SK-N-SH treated with all-trans-retinoic acid at 6 μM for 48 hours (cell line): ENCODE results near the gene SYNRG.
A peak's percentile ranks its signal among the peaks of the same experiment; 100 is the strongest.

Experiments used
- ATAC-seq: fragments of 200-7000 bp; cut with Tn5 transposase; 3 replicates; pipeline ENCODE4 v1.9.1; 2020; ENCODE audit warnings: mild to moderate bottlenecking, moderate library complexity
- ARNTL ChIP-seq: fragments of 450-650 bp; formaldehyde crosslinking; IDR thresholded peaks from 2 replicates; pipeline ENCODE4 v1.5.0; 2020; ENCODE audit warnings: low read depth, mild to moderate bottlenecking, moderate library complexity, borderline replicate concordance
- BACH2 ChIP-seq: fragments of 250-450 bp; sonication (Bioruptor Pico); IDR thresholded peaks from 2 replicates; pipeline ENCODE4 v1.9.0; 2021; ENCODE audit warnings: mild to moderate bottlenecking, borderline replicate concordance
- CREB5 ChIP-seq: fragments of 250-450 bp; sonication (Bioruptor Pico); IDR thresholded peaks from 2 replicates; pipeline ENCODE4 v1.5.1; 2020; ENCODE audit warnings: low read depth, mild to moderate bottlenecking, moderate library complexity
- CSDC2 ChIP-seq: fragments of 250-450 bp; sonication (Bioruptor Pico); IDR thresholded peaks from 2 replicates; pipeline ENCODE4 v1.5.0; 2020; ENCODE audit warnings: mild to moderate bottlenecking, moderate library complexity
- CSRNP3 ChIP-seq: fragments of 250-450 bp; sonication (Bioruptor Pico); IDR thresholded peaks from 2 replicates; pipeline ENCODE4 v1.5.1; 2021; ENCODE audit warnings: mild to moderate bottlenecking, moderate library complexity
- ESRRG ChIP-seq: fragments of 250-450 bp; sonication (Bioruptor Pico); IDR thresholded peaks from 2 replicates; pipeline ENCODE4 v1.6.1; 2021; ENCODE audit warnings: mild to moderate bottlenecking
- GLIS3 ChIP-seq: fragments of 250-450 bp; sonication (Bioruptor Pico); IDR thresholded peaks from 2 replicates; pipeline ENCODE4 v1.5.0; 2020; ENCODE audit warnings: mild to moderate bottlenecking, moderate library complexity
- ISL1 ChIP-seq: fragments of 250-450 bp; sonication (Bioruptor Pico); IDR thresholded peaks from 2 replicates; pipeline ENCODE4 v2.1.2; 2022; ENCODE audit warnings: mild to moderate bottlenecking, moderate library complexity
- OSR1 ChIP-seq: fragments of 250-450 bp; sonication (Bioruptor Pico); IDR thresholded peaks from 2 replicates; pipeline ENCODE4 v1.8.0; 2022; ENCODE audit warnings: moderate library complexity, mild to moderate bottlenecking, inconsistent platforms
- POU6F1 ChIP-seq: fragments of 250-450 bp; sonication (Bioruptor Pico); IDR thresholded peaks from 2 replicates; pipeline ENCODE4 v1.8.0; 2021; ENCODE audit warnings: low read depth, mild to moderate bottlenecking, moderate library complexity, borderline replicate concordance
- PPARA ChIP-seq: fragments of 250-450 bp; sonication (Bioruptor Pico); IDR thresholded peaks from 2 replicates; pipeline ENCODE4 v1.5.0; 2020; ENCODE audit warnings: mild to moderate bottlenecking, borderline replicate concordance
- RARB ChIP-seq: fragments of 250-450 bp; sonication (Bioruptor Pico); IDR thresholded peaks from 2 replicates; pipeline ENCODE4 v1.8.0; 2021; ENCODE audit warnings: mild to moderate bottlenecking, moderate library complexity
- SNAI2 ChIP-seq: fragments of 250-450 bp; sonication (Bioruptor Pico); IDR thresholded peaks from 2 replicates; pipeline ENCODE4 v1.5.0; 2020; ENCODE audit warnings: mild to moderate bottlenecking, moderate library complexity
- TCF4 ChIP-seq: fragments of 250-450 bp; sonication (Bioruptor Pico); IDR thresholded peaks from 2 replicates; pipeline ENCODE4 v1.8.0; 2021; ENCODE audit warnings: mild to moderate bottlenecking, moderate library complexity, borderline replicate concordance
- TOX ChIP-seq: fragments of 250-450 bp; sonication (Bioruptor Pico); IDR thresholded peaks from 2 replicates; pipeline ENCODE4 v1.8.0; 2021; ENCODE audit warnings: mild to moderate bottlenecking, moderate library complexity, borderline replicate concordance
- TSHZ2 ChIP-seq: fragments of 250-450 bp; sonication (Bioruptor Pico); IDR thresholded peaks from 2 replicates; pipeline ENCODE4 v1.5.0; 2020; ENCODE audit warnings: mild to moderate bottlenecking, moderate library complexity
- ZC3H10 ChIP-seq: fragments of 250-450 bp; sonication (Bioruptor Pico); IDR thresholded peaks from 2 replicates; pipeline ENCODE4 v1.5.1; 2021; ENCODE audit warnings: mild to moderate bottlenecking, moderate library complexity
- ZFP3 ChIP-seq: fragments of 250-450 bp; sonication (Bioruptor Pico); IDR thresholded peaks from 2 replicates; pipeline ENCODE4 v1.5.0; 2020; ENCODE audit warnings: mild to moderate bottlenecking, moderate library complexity
- ZFP30 ChIP-seq: fragments of 450-650 bp; formaldehyde crosslinking; IDR thresholded peaks from 2 replicates; pipeline ENCODE4 v1.5.0; 2022; ENCODE audit warnings: mild to moderate bottlenecking, moderate library complexity
- ZNF565 ChIP-seq: fragments of 450-650 bp; formaldehyde crosslinking; conservative IDR thresholded peaks from 2 replicates; pipeline ENCODE4 v1.5.0; 2020; ENCODE audit warnings: low read depth, mild to moderate bottlenecking, moderate library complexity
- ZNF70 ChIP-seq: fragments of 450-650 bp; formaldehyde crosslinking; IDR thresholded peaks from 2 replicates; pipeline ENCODE4 v1.5.0; 2020; ENCODE audit warnings: mild to moderate bottlenecking, moderate library complexity

Gene SYNRG

GRCh38 chr17:37567137-37567536 is 42.1 kb downstream of the SYNRG start:
- TF ChIP-seq TOX (CRISPR knock-in tag) (no peak), CREB5 (CRISPR knock-in tag) (no peak), RARB (no peak), ZNF565 (no peak), ZFP30 (no peak), ZC3H10 (CRISPR knock-in tag) (no peak), PPARA (CRISPR knock-in tag) (no peak), CSRNP3 (CRISPR knock-in tag) (no peak), ZNF70 (CRISPR knock-in tag) (no peak), GLIS3 (CRISPR knock-in tag) (no peak), TCF4 (CRISPR knock-in tag) (no peak), OSR1 (CRISPR knock-in tag) (no peak)
- no peak for ATAC-seq

GRCh38 chr17:37564252-37564651 is 45.0 kb downstream of the SYNRG start:
- no peak for ATAC-seq
- TF ChIP-seq POU6F1 (CRISPR knock-in tag) (no peak), TCF4 (CRISPR knock-in tag) (no peak), ZFP30 (no peak), RARB (no peak), OSR1 (CRISPR knock-in tag) (no peak), ARNTL (CRISPR knock-in tag) (no peak), CSDC2 (CRISPR knock-in tag) (no peak), TSHZ2 (CRISPR knock-in tag) (no peak), ISL1 (CRISPR knock-in tag) (no peak)
- TF ChIP-seq, all 23 proteins: peak for 0

GRCh38 chr17:37562016-37562745 is 47.0 kb downstream of the SYNRG start:
- TF ChIP-seq ZNF70 (CRISPR knock-in tag) (no peak), PPARA (CRISPR knock-in tag) (no peak), ZFP3 (CRISPR knock-in tag) (no peak), ZC3H10 (CRISPR knock-in tag) (no peak), CREB5 (CRISPR knock-in tag) (no peak), ESRRG (CRISPR knock-in tag) (0 out of 2 replicates have a peak, but pooled peaks have one; percentile 47), BACH2 (CRISPR knock-in tag) (no peak), ZNF565 (no peak), TSHZ2 (CRISPR knock-in tag) (peak; percentile 73), ISL1 (CRISPR knock-in tag) (0 out of 2 replicates have a peak, but pooled peaks have one; percentile 11), TCF4 (CRISPR knock-in tag) (peak; percentile 81), SNAI2 (no peak)
- ATAC-seq = no peak
